Measurements from ENCODE around the gene FAM162A.
A peak's percentile ranks its signal among the peaks of the same experiment; 100 is the strongest.

Gene FAM162A

GRCh38 chr3:122383771-122384697 lies at the start of gene FAM162A:
Gene FAM162A, plus strand, starts transcription at chr3:122384182. Its CDS starts 84 bp downstream, at chr3:122384266.
- no peaks in the 10 kb centered on the region for H3K9me3 ChIP-seq (ENCODE audit: severe bottlenecking)
- peak within 1 kb of the TSS; percentile 84 for H3K27ac ChIP-seq
- H3K36me3 ChIP-seq, result no peaks in the 10 kb centered on the region; the same call in 1 of the 2 replicates
- no peaks in the 10 kb centered on the region for H3K27me3 ChIP-seq (ENCODE audit: insufficient read depth, low read depth, severe bottlenecking)
- H3K4me3 ChIP-seq (ENCODE audit: low read depth, low read length), result peak within 1 kb of the TSS; percentile 71
- peak; percentile 96 for DNase-seq
- peak; percentile 71 for TF ChIP-seq CTCF (IDR thresholded peaks at IDR 0.05; ENCODE audit: low read depth, low read length)

DNA sequence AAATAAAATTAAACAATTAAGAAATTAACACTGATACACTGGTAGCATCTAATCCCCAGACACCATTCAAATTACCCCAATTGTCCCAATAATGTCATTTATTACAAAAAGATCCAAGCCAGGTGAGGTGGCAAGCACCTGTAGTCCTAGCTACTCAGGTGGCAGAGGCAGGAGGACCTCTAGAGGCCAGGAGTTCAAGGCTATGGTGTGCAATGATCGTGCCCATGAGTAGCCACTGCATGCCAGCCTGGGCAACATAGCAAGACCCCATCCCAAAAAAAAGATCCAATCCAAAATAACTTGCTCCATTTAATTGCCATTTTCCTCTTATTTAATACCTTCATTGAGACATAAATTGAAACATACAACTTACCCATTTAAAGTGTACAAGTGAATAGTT lies 41.2 kb upstream of the FAM162A start:
- Histone ChIP-seq H3K4me3 (ENCODE audit: low read depth, low read length) (no peak overlapping the region), H3K27ac (no peak overlapping the region)

GRCh38 chr3:122343654-122344053 lies 40.3 kb upstream of the FAM162A start:
- TF ChIP-seq CTCF (IDR thresholded peaks at IDR 0.05; ENCODE audit: low read depth, low read length), result no peak
- Histone ChIP-seq H3K9me3 (ENCODE audit: severe bottlenecking) (peaks cover 2% of the 10 kb centered on the region), H3K27me3 (ENCODE audit: insufficient read depth, low read depth, severe bottlenecking) (no peaks in the 10 kb centered on the region), H3K4me3 (ENCODE audit: low read depth, low read length) (no peak overlapping the region), H3K27ac (no peak overlapping the region), H3K36me3 (no peaks in the 10 kb centered on the region)
- DNase-seq, result no peak

More for the DNA sequence above, 41.2 kb upstream of the FAM162A start:
- Histone ChIP-seq H3K36me3 (no peaks in the 10 kb centered on the region), H3K27me3 (ENCODE audit: insufficient read depth, low read depth, severe bottlenecking) (no peaks in the 10 kb centered on the region), H3K9me3 (ENCODE audit: severe bottlenecking) (peaks cover 2% of the 10 kb centered on the region)
- TF ChIP-seq CTCF (IDR thresholded peaks at IDR 0.05; ENCODE audit: low read depth, low read length), result no peak
- no peak for DNase-seq

DNA sequence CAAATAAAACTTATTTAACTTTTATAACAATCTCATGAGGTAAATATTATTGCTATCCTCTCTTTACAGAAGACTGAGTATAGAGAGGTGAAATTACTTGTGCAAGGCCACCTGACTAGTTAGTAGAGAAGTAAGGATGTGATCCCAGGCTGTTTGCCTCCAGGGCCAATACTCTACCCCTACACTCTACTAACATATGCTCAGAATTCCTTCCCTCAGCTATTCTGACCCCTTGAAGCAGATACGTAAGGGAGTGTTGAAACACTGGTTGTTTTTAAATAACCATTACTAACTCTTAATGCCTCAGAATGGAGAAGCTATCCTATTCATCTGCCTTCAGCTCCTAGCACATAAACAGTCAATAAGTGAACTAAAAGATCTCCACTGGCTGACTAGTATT lies 34.8 kb upstream of the FAM162A start:
- no peaks in the 10 kb centered on the region for H3K9me3 ChIP-seq (ENCODE audit: severe bottlenecking)
- no peak overlapping the region for H3K4me3 ChIP-seq (ENCODE audit: low read depth, low read length)
- no peak for TF ChIP-seq CTCF (IDR thresholded peaks at IDR 0.05; ENCODE audit: low read depth, low read length)
- no peak for DNase-seq
- H3K27ac ChIP-seq, result no peak overlapping the region
- no peaks in the 10 kb centered on the region for H3K36me3 ChIP-seq
- H3K27me3 ChIP-seq (ENCODE audit: insufficient read depth, low read depth, severe bottlenecking), result no peaks in the 10 kb centered on the region

DNA sequence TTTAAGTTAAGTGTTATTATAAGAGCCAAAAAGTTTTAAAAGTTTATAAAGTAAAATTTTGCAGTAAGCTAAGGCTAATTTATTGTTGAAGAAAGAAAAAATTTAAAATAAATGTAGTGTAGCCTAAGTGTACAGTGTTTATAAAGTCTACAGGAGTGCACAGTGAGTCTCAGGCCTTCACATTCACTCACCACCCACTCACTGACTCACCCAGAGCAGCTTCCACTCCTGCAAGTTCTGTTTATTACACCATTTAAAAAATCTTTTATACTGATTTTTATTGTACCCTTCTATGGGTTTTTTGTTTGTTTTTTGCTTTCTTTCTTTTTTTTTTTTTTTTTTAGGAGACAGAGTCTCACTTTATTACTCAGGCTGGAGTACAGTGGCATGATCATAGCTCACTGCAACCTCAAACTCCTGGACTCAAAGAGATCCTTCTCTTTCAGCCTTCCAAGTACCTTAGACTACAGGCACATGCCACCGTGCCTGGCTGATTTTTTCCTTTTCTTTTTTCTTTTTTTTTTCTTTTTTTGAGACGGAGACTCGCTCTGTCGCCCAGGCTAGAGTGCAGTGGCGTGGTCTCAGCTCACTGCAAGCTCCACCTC lies 33.1 kb upstream of the FAM162A start:
- no peak overlapping the region for H3K4me3 ChIP-seq (ENCODE audit: low read depth, low read length)
- no peak overlapping the region for H3K27ac ChIP-seq
- H3K36me3 ChIP-seq, result no peaks in the 10 kb centered on the region
- no peak for TF ChIP-seq CTCF (IDR thresholded peaks at IDR 0.05; ENCODE audit: low read depth, low read length)
- H3K27me3 ChIP-seq (ENCODE audit: insufficient read depth, low read depth, severe bottlenecking), result no peaks in the 10 kb centered on the region
- DNase-seq, result no peak
- H3K9me3 ChIP-seq (ENCODE audit: severe bottlenecking), result no peaks in the 10 kb centered on the region

All from WERI-Rb-1 (cell line).